D721Med (cell line): ENCODE data around the gene EVI5L.
"Not testable (repeated sequence)": the region's sequence is repeated elsewhere in the genome, so short reads cannot be mapped to it uniquely, and the experiment has no call there.

ENCODE experiments used
- DNase-seq: peaks from one replicate; pipeline ENCODE4 v3.0.0; 2011; ENCODE audit warnings: low spot score; ENCODE audit not compliant: insufficient read length
- FAIRE-seq: peaks from 2 replicates; lab custom pipeline; 2011; peaks lifted over from hg19 to GRCh38; lab: Jason Lieb, UNC
- CTCF ChIP-seq: IDR thresholded peaks from 2 replicates; pipeline ENCODE4 v1.5.1; 2012; ENCODE audit warnings: mild to moderate bottlenecking, control low read depth; ENCODE audit not compliant: insufficient read depth; ENCODE audit errors: missing control alignments

Gene EVI5L

GRCh38 chr19:7885818-7886217, 55.8 kb downstream of the EVI5L start:
- TF ChIP-seq CTCF: no peak
- FAIRE-seq: no peak
- DNase-seq: no peak

DNA sequence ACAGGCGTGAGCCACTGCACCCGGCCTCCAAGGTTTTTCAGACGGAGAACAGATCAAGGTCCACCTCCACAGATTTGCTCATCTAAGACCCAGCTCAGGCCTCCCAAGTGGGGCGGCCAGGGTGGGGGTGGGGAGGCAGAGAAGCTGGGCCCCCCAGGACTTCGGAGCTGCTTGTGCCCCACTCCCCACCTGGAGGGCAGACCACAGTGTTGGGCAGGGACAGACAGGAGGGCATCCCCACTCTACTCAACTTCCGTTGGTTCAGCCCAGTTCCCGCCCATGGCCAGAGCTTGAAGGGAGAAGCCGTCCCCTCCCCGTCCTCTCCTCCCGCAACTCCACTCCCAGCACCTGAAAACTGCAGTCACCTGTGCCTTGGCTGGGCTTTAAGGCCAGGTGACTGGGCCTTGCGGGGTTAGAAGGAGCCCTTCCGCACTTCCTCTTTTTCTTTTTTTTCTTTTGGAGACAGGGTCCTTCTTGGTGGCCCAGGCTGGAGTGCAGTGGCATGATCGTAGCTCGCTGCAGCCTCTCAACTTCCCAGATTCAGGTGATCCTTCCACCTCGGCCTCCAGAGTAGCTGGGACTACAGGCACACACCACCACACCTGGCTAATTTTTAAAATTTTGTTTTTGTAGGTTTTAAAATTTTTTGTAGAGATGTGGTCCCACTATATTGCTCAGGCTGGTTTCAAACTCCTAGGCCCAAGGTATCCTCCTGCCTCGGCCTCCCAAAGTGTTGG, 57.6 kb downstream of the EVI5L start:
- FAIRE-seq: no peak
- TF ChIP-seq CTCF: no peak
- peak; percentile 8 for DNase-seq

GRCh38 chr19:7888145-7888825, 58.3 kb downstream of the EVI5L start, which contains the start of gene LRRC8E:
LRRC8E (plus strand) TSS chr19:7888510; CDS start chr19:7895604, 7,094 bp downstream.
- DNase-seq (no peak), FAIRE-seq (no peak)
- TF ChIP-seq CTCF: no peak

DNA sequence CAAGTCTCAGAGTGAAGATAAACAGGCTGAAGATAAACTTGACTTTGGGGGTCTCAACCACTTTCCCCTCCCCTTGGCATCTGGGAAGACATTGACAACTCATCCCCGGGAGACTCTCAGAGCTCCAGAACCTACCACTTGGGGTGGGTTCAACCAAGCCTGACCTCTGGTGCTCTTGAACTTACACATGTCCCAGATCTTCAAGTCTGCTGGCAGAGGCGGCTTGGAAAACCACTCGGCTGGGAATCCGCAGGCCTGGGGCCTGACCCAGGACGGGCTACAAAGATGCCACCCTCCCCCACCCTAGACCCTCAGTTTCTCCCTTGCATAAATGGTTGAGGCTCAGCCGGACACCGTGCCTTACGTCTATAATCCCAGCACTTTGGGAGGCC, 58.8 kb downstream of the EVI5L start:
- no peak for TF ChIP-seq CTCF
- FAIRE-seq (no peak), DNase-seq (no peak)

DNA sequence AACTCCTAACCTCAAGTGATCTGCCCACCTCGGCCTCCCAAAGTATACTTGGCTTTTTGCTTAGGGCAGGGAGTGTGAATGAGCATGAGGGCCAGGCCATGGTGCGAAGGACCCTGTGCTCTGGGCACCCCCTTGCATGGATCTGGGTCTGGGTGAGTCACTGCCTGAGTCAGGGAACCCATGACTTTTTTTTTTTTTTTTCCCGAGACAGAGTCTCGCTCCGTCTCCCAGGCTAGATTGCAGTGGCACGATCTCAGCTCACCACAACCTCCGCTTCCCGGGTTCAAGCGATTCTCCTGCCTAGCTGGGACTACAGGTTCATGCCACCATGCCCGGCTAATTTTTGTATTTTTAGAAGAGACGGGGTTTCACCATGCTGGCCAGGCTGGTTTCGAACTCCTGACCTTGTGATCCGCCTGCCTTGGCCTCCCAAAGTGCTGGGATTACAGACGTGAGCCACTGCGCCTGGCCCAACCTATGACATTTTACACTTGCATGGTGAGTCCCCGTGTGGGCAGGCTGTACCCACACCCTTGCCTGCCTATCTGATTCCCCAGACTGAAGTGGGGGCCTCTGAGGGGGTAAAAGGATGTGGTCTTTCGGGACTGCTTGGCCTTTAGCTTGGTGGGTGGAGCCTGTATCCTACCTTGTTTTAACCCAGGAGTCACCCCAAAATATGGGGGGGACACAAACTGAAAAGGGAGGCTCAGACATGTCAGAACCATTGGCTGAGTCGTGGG, 63.5 kb downstream of the EVI5L start:
- not testable (repeated sequence) for DNase-seq, FAIRE-seq

DNA sequence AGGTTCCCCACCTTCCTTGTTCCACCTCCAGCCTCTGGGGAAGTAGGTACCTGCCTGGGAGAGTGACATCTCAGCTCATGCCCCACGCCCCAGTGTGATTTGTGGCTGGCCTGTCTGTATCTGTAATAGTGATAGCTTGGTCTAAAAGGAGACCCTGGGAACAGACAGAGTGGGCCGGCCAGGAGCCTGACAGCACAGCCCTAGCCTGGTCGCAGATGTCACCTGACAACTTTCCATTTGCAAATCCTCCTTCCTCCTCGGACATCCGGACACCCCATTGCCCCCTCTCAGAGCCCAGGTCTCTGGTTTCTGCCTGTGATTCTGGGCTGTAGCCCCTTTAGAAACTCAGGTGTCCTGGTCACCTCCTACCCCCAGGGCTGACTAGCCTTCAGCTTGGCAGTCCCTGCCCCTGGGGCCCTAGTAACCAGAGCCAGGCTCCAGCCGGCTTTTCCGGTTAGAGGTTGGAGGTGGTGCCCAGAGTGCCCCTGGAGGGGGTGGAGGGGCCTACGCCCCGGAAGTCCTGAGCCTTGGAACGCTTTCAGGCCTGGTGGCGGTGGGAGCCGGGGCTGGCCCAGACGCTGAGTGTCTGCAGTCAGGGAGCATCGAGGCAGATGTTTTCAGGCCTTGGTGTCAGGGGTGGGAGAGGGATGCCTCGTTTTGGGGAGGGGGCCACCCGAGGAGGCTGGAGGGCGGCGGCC, 64.7 kb downstream of the EVI5L start:
- FAIRE-seq (no peak), DNase-seq (peak; percentile 10)
- TF ChIP-seq CTCF: no peak

GRCh38 chr19:7895565-7895964, 65.5 kb downstream of the EVI5L start:
- no peak for TF ChIP-seq CTCF
- no peak for DNase-seq
- FAIRE-seq: no peak
